ENCODE results near the gene VAMP3. TPM values are rescaled to one million over a fixed set of nuclear protein-coding genes. Genes with fewer than 3 reads are reported as not detected.

Gene VAMP3
- total and polyA plus RNA-seq, 2 donors (not counting 3 experiments of a cell fraction or from before 2014, with no cell fraction given): 100 to 137 TPM

- no peak overlapping the region for H3K27ac ChIP-seq (ENCODE audit: insufficient read depth, low read depth, low read length)
- no peaks in the 10 kb centered on the region for H3K9me1 ChIP-seq (replicated peaks; ENCODE audit: control insufficient read depth, extremely low read depth, insufficient read depth, low read length)
- H3K9me3 ChIP-seq (replicated peaks; ENCODE audit: control insufficient read depth, insufficient read depth, low read length): no peaks in the 10 kb centered on the region
- H3K4me3 ChIP-seq (replicated peaks in 1 of 3; ENCODE audit: insufficient read depth in 1 of 3, low read depth in 1 of 3, low read length in 3 of 3): no peak overlapping the region
- no peak overlapping the region for H3K4me2 ChIP-seq (ENCODE audit: insufficient read depth, low read length)
- dilution Hi-C loops (cut with MboI; ENCODE audit: extremely low pct_ligation_motif_present, low sequenced_read_pairs): no loop called here
- FAIRE-seq (no peak), DNase-seq (ENCODE audit: low read depth, low spot score) (no peak)
- TF ChIP-seq, protein P1, sequence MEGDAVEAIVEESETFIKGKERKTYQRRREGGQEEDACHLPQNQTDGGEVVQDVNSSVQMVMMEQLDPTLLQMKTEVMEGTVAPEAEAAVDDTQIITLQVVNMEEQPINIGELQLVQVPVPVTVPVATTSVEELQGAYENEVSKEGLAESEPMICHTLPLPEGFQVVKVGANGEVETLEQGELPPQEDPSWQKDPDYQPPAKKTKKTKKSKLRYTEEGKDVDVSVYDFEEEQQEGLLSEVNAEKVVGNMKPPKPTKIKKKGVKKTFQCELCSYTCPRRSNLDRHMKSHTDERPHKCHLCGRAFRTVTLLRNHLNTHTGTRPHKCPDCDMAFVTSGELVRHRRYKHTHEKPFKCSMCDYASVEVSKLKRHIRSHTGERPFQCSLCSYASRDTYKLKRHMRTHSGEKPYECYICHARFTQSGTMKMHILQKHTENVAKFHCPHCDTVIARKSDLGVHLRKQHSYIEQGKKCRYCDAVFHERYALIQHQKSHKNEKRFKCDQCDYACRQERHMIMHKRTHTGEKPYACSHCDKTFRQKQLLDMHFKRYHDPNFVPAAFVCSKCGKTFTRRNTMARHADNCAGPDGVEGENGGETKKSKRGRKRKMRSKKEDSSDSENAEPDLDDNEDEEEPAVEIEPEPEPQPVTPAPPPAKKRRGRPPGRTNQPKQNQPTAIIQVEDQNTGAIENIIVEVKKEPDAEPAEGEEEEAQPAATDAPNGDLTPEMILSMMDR (IDR thresholded peaks at IDR 0.05; ENCODE audit: extremely low read depth in 1 of 2, insufficient read depth in 1 of 2, low read depth in 1 of 2, low read length in 2 of 2): no peak
- TF ChIP-seq POLR2AphosphoS5 (IDR thresholded peaks at IDR 0.05; ENCODE audit: insufficient read depth, low read depth, low read length): no peak
- TF ChIP-seq GATA2 (IDR thresholded peaks at IDR 0.05; ENCODE audit: insufficient read depth, insufficient read length, low read depth, low read length): no peak
- no peak for TF ChIP-seq EZH2 (IDR thresholded peaks at IDR 0.05; ENCODE audit: borderline replicate concordance, low read depth, low read length, severe bottlenecking)
- TF ChIP-seq FOS (IDR thresholded peaks at IDR 0.05; ENCODE audit: borderline replicate concordance, insufficient read depth, low read length): no peak
- TF ChIP-seq, protein P2, sequence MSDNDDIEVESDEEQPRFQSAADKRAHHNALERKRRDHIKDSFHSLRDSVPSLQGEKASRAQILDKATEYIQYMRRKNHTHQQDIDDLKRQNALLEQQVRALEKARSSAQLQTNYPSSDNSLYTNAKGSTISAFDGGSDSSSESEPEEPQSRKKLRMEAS (IDR thresholded peaks at IDR 0.05; ENCODE audit: insufficient read depth, insufficient read length): no peak
- no peak for TF ChIP-seq MYC (IDR thresholded peaks at IDR 0.05; ENCODE audit: low read depth, low read length)
- no peak for TF ChIP-seq JUN (IDR thresholded peaks at IDR 0.05; ENCODE audit: borderline replicate concordance, insufficient read depth, insufficient read length, low read depth)
- no peak for TF ChIP-seq POLR2A (IDR thresholded peaks at IDR 0.05; ENCODE audit: low read depth, low read length)
- no peaks in the 10 kb centered on the region for H3K27me3 ChIP-seq (ENCODE audit: control insufficient read depth in 2 of 2, insufficient read depth in 2 of 2, low read length in 2 of 2)
- H2AFZ ChIP-seq (ENCODE audit: low read depth, low read length): no peak overlapping the region
- H3K36me3 ChIP-seq (ENCODE audit: control insufficient read depth in 2 of 2, extremely low read depth in 1 of 2, insufficient read depth in 2 of 2, low read length in 2 of 2): no peaks in the 10 kb centered on the region
- no peaks in the 10 kb centered on the region for H3K79me2 ChIP-seq (ENCODE audit: control insufficient read depth, insufficient read depth, low read length)
- CTCF ChIA-PET: interaction anchor here (1.0 to 4.3 kb wide), 4 partner anchors 9 to 152 kb away, joined by 4 to 29 read pairs (median 4); no protein-coding TSS in a partner anchor
- BruUV-seq (replicated peaks): no TSS peak
- no peak overlapping the region for H3K9ac ChIP-seq (replicated peaks; ENCODE audit: extremely low read depth, insufficient read depth, low read length)
- no peaks in the 10 kb centered on the region for H3K4me1 ChIP-seq (ENCODE audit: control insufficient read depth, extremely low read depth, insufficient read depth, low read length)
- H4K20me1 ChIP-seq (replicated peaks; ENCODE audit: control insufficient read depth, extremely low read depth, insufficient read depth, low read length): no peaks in the 10 kb centered on the region
- intact Hi-C loops (cut with micrococcal nuclease): no loop called here
- POLR2A ChIA-PET: no interaction called here
These were observed 50.2 kb downstream of the VAMP3 start for GRCh38 chr1:7821282-7821681.

Measured in endothelial cell of umbilical vein (primary cell).